GM12878 (cell line): ENCODE results near the gene C1orf53. TPM values are rescaled to one million over a fixed set of nuclear protein-coding genes. Genes with fewer than 3 reads are reported as not detected.

Experiments
- ATAC-seq: fragments of 200-7000 bp; cut with Tn5 transposase; 3 replicates; pipeline ENCODE4 v1.9.1; 2020; ENCODE audit warnings: mild to moderate bottlenecking, moderate library complexity
- BruUV-seq: library from RNA; stranded (reverse); fragments of 400-500 nt; replicated peaks from 2 replicates; lab custom pipeline; 2021; lab: Mats Ljungman, UMichigan
- CTCF ChIA-PET: fragments of 300-600 bp; sonication (Branson Sonifier 250); formaldehyde crosslinking; extraction: SDS; loops from one replicate; lab custom pipeline; 2021; ENCODE audit warnings: inconsistent platforms; lab: Yijun Ruan, JAX
- POLR2A ChIA-PET: fragments of 350-600 bp; formaldehyde crosslinking; extraction: SDS; loops from one replicate; lab custom pipeline; 2021; ENCODE audit warnings: inconsistent platforms; lab: Charles Lee
- RAD21 ChIA-PET: fragments of 300-600 bp; sonication (Branson Sonifier 250); formaldehyde crosslinking; loops from one replicate; lab custom pipeline; 2023; ENCODE audit warnings: antibody characterized with exemption; ENCODE audit not compliant: unreplicated experiment; lab: Charles Lee
- SMC1A ChIA-PET: fragments of 300-600 bp; sonication (Branson Sonifier 250); formaldehyde crosslinking; loops from one replicate; lab custom pipeline; 2023; ENCODE audit not compliant: unreplicated experiment, uncharacterized antibody; lab: Charles Lee
- DNase-seq: peaks from one replicate; pipeline ENCODE4 v3.0.0-alpha.2; 2011; ENCODE audit warnings: low read depth, low spot score
- FAIRE-seq: peaks from 3 replicates; lab custom pipeline; 2011; peaks lifted over from hg19 to GRCh38; lab: Jason Lieb, UNC
- H2AFZ ChIP-seq: 2 replicates; pipeline ENCODE4 v1.6.0; 2011; ENCODE audit warnings: low read depth, low read length, control low read depth; ENCODE audit not compliant: control insufficient read depth
- H3K27ac ChIP-seq: 2 replicates; pipeline ENCODE4 v1.5.1; 2011; ENCODE audit warnings: control low read depth; ENCODE audit not compliant: control insufficient read depth, insufficient read depth
- H3K27me3 ChIP-seq, 2 experiments: replicated peaks in 1 of 2; 2 replicates each; pipeline versions ENCODE4 v1.6.0 to v1.6.1; 2011; ENCODE audit warnings: low read length in 1 of 2; ENCODE audit not compliant: control insufficient read depth in 2 of 2, insufficient read depth in 2 of 2
- H3K36me3 ChIP-seq, 2 experiments: 2 replicates each; pipeline ENCODE4 v1.5.1; 2011; ENCODE audit warnings: low read length in 1 of 2; ENCODE audit not compliant: control insufficient read depth in 2 of 2, insufficient read depth in 2 of 2
- H3K4me1 ChIP-seq: 2 replicates; pipeline ENCODE4 v1.6.1; 2011; ENCODE audit warnings: mild to moderate bottlenecking, low read length, moderate library complexity, mixed read lengths; ENCODE audit not compliant: control insufficient read depth, insufficient read depth
- H3K4me2 ChIP-seq: 2 replicates; pipeline ENCODE4 v1.6.0; 2011; ENCODE audit warnings: control low read depth; ENCODE audit not compliant: control insufficient read depth, insufficient read depth
- H3K4me3 ChIP-seq: fragments of 200-600 bp; sonication (generic); 2 replicates; pipeline ENCODE4 v1.5.1; 2016
- H3K79me2 ChIP-seq: 2 replicates; pipeline ENCODE4 v1.6.0; 2011; ENCODE audit warnings: low read length; ENCODE audit not compliant: control insufficient read depth, insufficient read depth
- H3K9ac ChIP-seq: 2 replicates; pipeline ENCODE4 v1.8.0; 2011; ENCODE audit warnings: low read length, control low read depth, mixed read lengths; ENCODE audit not compliant: control insufficient read depth, insufficient read depth
- H3K9me3 ChIP-seq: replicated peaks from 3 replicates; pipeline ENCODE4 v1.5.1; 2011; ENCODE audit warnings: mild to moderate bottlenecking, low read length; ENCODE audit not compliant: control insufficient read depth, insufficient read depth
- H4K20me1 ChIP-seq: 2 replicates; pipeline ENCODE4 v1.6.0; 2011; ENCODE audit not compliant: control insufficient read depth, insufficient read depth
- WGBS: methylation state at CpG from one replicate; pipeline ENCODE4 v1.1.6; 2016; ENCODE audit warnings: low lambda C conversion rate; ENCODE audit not compliant: insufficient replicate concordance, insufficient coverage; ENCODE audit errors: missing lambda C conversion rate; 5-methylcytosine and 5-hydroxymethylcytosine counted together
- in situ Hi-C: fragments of 300-500 bp; cut with MboI; formaldehyde crosslinking; loops from 9 replicates; pipeline ENCODE4 v1.14.3; 2018; ENCODE audit warnings: mixed read lengths
- intact Hi-C: fragments of 100-400 bp; cut with micrococcal nuclease; formaldehyde crosslinking; loops from one replicate; pipeline ENCODE4 v1.14.2; 2022; ENCODE audit not compliant: unreplicated experiment
- polyA plus RNA-seq, 11 experiments: library from polyadenylated mRNA; depleted of rRNA in 4 of 11; unstranded in 6 of 11; stranded (reverse) in 5 of 11; fragments of >200 nt; fragmentation: Nextera tagmentation in 4 of 11; fragmentation: Illumina TruSeq in 1 of 11; extraction: Ambion mirVana in 4 of 11; extraction: Trizol in 1 of 11; gene quantifications; 1 replicate in 1 of 11; 2 replicates in 10 of 11; pipeline versions ENCODE4 v1.2.1 to v1.2.3, GENCODE V29; 2011 to 2016; ENCODE audit warnings: inconsistent platforms in 2 of 11, missing spikeins in 2 of 11, low read depth in 1 of 11
- total RNA-seq, 4 experiments: library from RNA; depleted of rRNA in 3 of 4; stranded (reverse); fragments of >200 nt in 3 of 4; fragmentation: Illumina TruSeq in 1 of 4; extraction: Trizol in 1 of 4; gene quantifications; 2 replicates each; pipeline versions ENCODE4 v1.2.1 to v1.2.3, GENCODE V29; 2013 to 2021
- TF ChIP-seq, protein P1 (sequence below): IDR thresholded peaks from 2 replicates; pipeline ENCODE4 v1.6.1; 2011; ENCODE audit warnings: borderline replicate concordance, low read depth, mild to moderate bottlenecking, moderate library complexity, low read length; ENCODE audit not compliant: insufficient read depth, poor library complexity, severe bottlenecking
- TF ChIP-seq, protein P2 (sequence below), 3 experiments: IDR thresholded peaks in 2 of 3; conservative IDR thresholded peaks in 1 of 3; 2 replicates each; pipeline ENCODE4 v1.5.1; 2011; ENCODE audit warnings: low read depth in 3 of 3, low read length in 3 of 3, mild to moderate bottlenecking in 3 of 3, control low read depth in 2 of 3, moderate library complexity in 2 of 3, inconsistent platforms in 1 of 3, mixed read lengths in 1 of 3; ENCODE audit not compliant: control insufficient read depth in 2 of 3, insufficient read depth in 1 of 3; ENCODE audit errors: extremely low read depth in 1 of 3

C1orf53 gene
- total and polyA plus RNA-seq, 10 of the 15 experiments (the other 5 are each of a cell fraction or from before 2014, with no cell fraction given) = 0.31 to 5.4 (median 0.59) TPM

DNA sequence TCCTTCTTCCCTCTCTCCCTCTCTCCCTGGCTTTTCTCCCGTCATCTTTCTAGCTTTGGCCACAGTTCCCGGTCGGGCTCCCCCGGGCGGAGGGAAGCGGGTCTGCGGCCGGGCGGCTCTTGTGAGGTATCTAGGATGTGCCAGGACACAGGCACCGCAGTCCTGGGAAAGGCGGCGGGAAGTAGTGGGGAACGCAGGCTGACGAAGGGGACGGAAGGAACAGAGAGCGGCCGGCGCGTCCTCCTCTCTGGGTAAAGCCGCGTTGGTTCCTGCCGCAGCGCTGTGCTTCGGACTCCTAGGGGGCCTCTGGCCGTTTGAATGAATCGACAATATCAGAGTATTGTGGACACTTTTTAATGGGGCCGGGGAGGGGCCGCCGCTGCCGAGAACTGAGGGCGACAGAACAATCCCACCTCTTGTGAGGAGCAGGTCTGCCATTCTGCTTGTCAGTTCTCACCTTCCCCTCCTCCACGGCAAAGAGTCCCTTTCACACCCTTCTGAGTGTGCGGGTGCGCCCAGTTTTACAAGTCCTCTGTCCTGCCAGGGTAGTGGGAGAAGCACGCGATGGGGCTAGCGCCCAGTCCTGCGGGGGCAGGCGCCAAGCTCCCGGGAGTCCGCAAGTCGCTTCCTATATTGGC, 13.6 kb downstream of the C1orf53 start:
- TF ChIP-seq, protein P1, sequence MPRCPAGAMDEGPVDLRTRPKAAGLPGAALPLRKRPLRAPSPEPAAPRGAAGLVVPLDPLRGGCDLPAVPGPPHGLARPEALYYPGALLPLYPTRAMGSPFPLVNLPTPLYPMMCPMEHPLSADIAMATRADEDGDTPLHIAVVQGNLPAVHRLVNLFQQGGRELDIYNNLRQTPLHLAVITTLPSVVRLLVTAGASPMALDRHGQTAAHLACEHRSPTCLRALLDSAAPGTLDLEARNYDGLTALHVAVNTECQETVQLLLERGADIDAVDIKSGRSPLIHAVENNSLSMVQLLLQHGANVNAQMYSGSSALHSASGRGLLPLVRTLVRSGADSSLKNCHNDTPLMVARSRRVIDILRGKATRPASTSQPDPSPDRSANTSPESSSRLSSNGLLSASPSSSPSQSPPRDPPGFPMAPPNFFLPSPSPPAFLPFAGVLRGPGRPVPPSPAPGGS = no peak
- TF ChIP-seq, protein P2, sequence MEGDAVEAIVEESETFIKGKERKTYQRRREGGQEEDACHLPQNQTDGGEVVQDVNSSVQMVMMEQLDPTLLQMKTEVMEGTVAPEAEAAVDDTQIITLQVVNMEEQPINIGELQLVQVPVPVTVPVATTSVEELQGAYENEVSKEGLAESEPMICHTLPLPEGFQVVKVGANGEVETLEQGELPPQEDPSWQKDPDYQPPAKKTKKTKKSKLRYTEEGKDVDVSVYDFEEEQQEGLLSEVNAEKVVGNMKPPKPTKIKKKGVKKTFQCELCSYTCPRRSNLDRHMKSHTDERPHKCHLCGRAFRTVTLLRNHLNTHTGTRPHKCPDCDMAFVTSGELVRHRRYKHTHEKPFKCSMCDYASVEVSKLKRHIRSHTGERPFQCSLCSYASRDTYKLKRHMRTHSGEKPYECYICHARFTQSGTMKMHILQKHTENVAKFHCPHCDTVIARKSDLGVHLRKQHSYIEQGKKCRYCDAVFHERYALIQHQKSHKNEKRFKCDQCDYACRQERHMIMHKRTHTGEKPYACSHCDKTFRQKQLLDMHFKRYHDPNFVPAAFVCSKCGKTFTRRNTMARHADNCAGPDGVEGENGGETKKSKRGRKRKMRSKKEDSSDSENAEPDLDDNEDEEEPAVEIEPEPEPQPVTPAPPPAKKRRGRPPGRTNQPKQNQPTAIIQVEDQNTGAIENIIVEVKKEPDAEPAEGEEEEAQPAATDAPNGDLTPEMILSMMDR (IDR thresholded peaks at IDR 0.05 in 2 of 3, conservative IDR thresholded peaks at IDR 0.05 in 1 of 3; ENCODE audit: control insufficient read depth in 2 of 3, extremely low read depth in 1 of 3, insufficient read depth in 1 of 3, low read depth in 3 of 3, low read length in 3 of 3) = 0 out of 6 replicates have a peak, but pooled peaks of 2 of the 3 experiments have one; percentile 8 to 18
- H3K79me2 ChIP-seq = no peaks in the 10 kb centered on the region
- no peak overlapping the region for H3K4me2 ChIP-seq
- H3K36me3 ChIP-seq = no peaks in the 10 kb centered on the region
- H3K27ac ChIP-seq = no peak overlapping the region
- H2AFZ ChIP-seq = no peak overlapping the region
- 3% methylated on average over 24 of the region's 42 CpGs for WGBS
- H4K20me1 ChIP-seq = no peaks in the 10 kb centered on the region; the same call in 1 of the 2 replicates
- no peak overlapping the region for H3K4me3 ChIP-seq
- no TSS peak for BruUV-seq
- intact Hi-C loops (loop anchor here (1.0 kb wide), 1 partner anchor 13 kb away; no protein-coding TSS in a partner anchor), in situ Hi-C loops (loop anchor here (25.0 kb wide), 1 partner anchor 771 kb away; no protein-coding TSS in a partner anchor)
- no peaks in the 10 kb centered on the region for H3K4me1 ChIP-seq
- no peaks in the 10 kb centered on the region for H3K9me3 ChIP-seq
- no peak for FAIRE-seq
- peaks cover 32 to 57% of the 10 kb centered on the region in 2 experiments for H3K27me3 ChIP-seq
- no peak; the same call in 2 of the 3 replicates for ATAC-seq
- SMC1A ChIA-PET = no interaction called here
- H3K9ac ChIP-seq = no peak overlapping the region
- RAD21 ChIA-PET = no interaction called here
- CTCF ChIA-PET = interaction anchor here (1.2 to 2.9 kb wide), 3 partner anchors 9 to 297 kb away, joined by 3 to 11 read pairs (median 7); no protein-coding TSS in a partner anchor
- DNase-seq = no peak
- POLR2A ChIA-PET = interaction anchor here (0.5 kb wide), 1 partner anchor 1484 kb away, joined by 3 read pairs; no protein-coding TSS in a partner anchor
